Inferior parietal cortex (tissue), 1 donor: ENCODE data around the gene IFIT3.
A peak's percentile ranks its signal among the peaks of the same experiment; 100 is the strongest.
"Not testable (repeated sequence)": the region's sequence is repeated elsewhere in the genome, so short reads cannot be mapped to it uniquely, and the experiment has no call there.

Experiments used
- DNase-seq: peaks from one replicate; pipeline ENCODE4 v3.0.0-alpha.2; 2016; ENCODE audit errors: extremely low spot score

The IFIT3 gene

GRCh38 chr10:89303161-89303560 is 24.6 kb upstream of the IFIT3 start:
- no peak for DNase-seq

DNA sequence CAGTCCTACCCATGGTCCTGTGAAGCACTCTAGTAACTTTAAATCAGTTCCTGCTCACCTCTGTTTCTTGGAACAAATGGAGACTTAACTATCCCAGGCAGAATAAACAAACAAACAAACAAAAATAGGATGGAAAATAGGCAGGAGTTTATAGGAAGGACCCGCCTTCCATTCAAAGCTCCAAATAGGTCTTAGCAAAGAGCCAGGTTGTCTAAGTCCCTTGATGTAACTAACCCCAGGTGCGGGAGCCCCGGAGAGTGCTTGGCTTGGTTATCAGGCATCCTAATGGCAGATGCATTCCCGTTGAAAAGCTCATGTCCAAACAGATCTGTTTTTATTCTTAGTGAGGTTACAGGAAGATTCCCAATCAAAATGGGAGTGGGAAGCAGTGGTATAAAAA is 23.8 kb upstream of the IFIT3 start:
- DNase-seq, result no peak

GRCh38 chr10:89304446-89304845 is 23.4 kb upstream of the IFIT3 start:
- no peak for DNase-seq

DNA sequence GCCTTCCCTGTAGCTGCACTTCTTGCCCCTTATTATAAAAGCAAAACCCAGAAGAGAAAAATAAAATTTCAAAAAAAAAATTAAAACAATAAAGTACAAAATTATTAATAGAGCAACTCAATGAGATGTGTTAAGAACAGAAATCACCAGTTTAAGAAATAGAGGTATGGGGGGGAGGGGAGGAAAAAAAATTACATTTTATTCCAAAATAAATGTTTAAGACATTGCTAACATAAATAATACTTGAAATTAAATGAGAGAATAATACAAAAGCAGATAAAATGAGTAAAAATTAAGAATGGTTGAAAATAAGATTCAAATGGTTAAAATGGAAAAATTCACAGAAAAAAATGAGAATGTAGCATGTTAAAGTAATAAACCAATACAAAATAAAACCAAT is 22.9 kb upstream of the IFIT3 start:
- no peak for DNase-seq

DNA sequence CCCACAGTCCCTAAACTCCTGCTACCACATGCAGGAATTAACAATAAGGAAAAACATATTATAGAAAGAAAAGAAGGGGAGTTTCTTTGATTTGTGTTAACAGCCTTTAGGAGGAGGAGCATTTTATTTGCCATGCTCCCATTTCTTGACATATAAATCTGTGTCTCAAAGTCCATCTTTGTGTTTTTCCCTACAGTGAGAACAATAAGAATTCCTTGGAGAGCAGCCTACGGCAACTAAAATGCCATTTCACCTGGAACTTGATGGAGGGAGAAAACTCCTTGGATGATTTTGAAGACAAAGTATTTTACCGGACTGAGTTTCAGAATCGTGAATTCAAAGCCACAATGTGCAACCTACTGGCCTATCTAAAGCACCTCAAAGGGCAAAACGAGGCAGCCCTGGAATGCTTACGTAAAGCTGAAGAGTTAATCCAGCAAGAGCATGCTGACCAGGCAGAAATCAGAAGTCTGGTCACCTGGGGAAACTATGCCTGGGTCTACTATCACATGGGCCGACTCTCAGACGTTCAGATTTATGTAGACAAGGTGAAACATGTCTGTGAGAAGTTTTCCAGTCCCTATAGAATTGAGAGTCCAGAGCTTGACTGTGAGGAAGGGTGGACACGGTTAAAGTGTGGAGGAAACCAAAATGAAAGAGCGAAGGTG is 21.9 kb upstream of the IFIT3 start:
- no peak for DNase-seq

- DNase-seq, result no peak
Observed at GRCh38 chr10:89306434-89307268, 21.1 kb upstream of the IFIT3 start.

DNA sequence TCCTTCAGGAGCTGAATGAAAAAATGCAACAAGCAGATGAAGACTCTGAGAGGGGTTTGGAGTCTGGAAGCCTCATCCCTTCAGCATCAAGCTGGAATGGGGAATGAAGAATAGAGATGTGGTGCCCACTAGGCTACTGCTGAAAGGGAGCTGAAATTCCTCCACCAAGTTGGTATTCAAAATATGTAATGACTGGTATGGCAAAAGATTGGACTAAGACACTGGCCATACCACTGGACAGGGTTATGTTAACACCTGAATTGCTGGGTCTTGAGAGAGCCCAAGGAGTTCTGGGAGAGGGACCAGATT is 20.6 kb upstream of the IFIT3 start:
- no peak for DNase-seq

GRCh38 chr10:89308266-89308665 is 19.5 kb upstream of the IFIT3 start:
- DNase-seq, result no peak

- no peak for DNase-seq
Observed at GRCh38 chr10:89308736-89309135, 19.1 kb upstream of the IFIT3 start.

- no peak for DNase-seq
Observed at GRCh38 chr10:89309156-89310055, 18.4 kb upstream of the IFIT3 start.

GRCh38 chr10:89310056-89310893 is 17.5 kb upstream of the IFIT3 start:
- no peak for DNase-seq

- no peak for DNase-seq
Observed at GRCh38 chr10:89312973-89313372, 14.8 kb upstream of the IFIT3 start.

DNA sequence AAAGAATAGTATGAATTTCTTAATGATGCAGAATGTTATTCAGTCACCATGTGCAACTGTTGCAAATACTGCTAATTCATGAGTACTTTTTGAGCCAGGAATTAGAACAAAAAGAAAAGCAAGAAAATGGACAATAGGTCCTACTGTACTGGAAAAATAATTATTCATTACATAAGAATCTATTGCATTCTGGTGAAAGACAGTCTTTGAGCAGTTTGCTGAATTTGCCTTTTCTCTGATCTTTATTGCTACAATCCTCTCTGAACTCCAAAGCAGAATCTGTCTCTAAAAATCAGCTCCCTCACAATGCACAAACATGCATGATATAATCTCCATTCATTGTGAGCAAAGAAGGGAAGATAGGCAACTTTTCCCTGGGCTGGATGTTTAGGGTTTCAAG is 13.1 kb upstream of the IFIT3 start:
- DNase-seq, result peak; percentile 77

DNA sequence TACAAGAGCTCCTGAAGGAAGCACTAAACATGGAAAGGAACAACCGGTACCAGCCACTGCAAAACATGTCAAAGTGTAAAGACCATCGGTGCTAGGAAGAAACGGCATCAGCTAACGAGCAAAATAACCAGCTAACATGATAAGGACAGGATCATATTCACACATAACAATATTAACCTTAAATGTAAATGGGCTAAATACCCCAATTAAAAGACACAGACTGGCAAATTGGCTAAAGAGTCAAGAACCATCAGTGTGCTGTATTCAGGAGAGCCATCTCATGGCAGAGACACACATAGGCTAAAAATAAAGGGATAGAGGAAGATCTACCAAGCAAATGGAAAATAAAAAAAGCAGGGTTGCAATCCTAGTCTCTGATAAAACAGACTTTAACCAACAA is 9.8 kb upstream of the IFIT3 start:
- not testable (repeated sequence) for DNase-seq

GRCh38 chr10:89325081-89325480 is 2.7 kb upstream of the IFIT3 start:
- DNase-seq, result not testable (repeated sequence)

DNA sequence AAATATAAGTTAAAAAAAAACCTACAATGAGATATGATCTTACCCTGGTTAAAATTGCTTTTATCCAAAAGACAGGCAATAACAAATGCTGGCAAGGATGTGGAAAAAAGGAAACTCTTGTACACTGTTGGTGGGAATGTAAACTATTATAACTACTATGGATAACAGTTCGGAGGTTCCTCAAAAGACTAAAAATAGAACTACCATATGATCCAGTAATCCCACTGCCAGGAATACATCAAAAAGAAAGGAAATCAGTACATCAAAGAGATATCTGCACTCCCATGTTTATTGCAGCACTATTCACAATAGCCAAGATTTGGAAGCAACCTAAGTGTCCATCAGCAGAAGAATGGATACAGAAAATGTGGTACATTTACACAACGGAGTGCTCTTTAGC is 1.9 kb upstream of the IFIT3 start:
- DNase-seq, result not testable (repeated sequence)

DNA sequence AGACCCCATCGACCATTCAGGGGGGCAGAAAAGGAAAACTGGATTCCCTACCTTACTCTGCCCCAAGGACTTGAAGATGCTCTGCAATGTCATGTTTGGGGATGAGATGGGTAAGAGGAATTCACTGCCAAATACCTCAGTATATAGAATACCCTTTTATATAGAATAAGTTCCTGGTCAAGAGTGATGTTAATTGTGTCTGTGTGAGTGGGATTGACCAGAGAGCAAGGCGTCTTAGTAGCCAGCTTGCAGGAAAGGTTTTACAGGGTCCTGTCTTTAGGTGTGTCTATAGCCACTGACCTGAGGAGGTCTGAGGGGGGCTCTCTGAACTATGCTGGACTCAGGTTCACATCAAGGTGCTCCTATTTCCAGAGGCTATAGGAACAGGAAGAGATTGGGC is 1.4 kb downstream of the IFIT3 start:
- peak; percentile 4 for DNase-seq

GRCh38 chr10:89330014-89330413 is 2.2 kb downstream of the IFIT3 start:
- DNase-seq, result peak; percentile 1

DNA sequence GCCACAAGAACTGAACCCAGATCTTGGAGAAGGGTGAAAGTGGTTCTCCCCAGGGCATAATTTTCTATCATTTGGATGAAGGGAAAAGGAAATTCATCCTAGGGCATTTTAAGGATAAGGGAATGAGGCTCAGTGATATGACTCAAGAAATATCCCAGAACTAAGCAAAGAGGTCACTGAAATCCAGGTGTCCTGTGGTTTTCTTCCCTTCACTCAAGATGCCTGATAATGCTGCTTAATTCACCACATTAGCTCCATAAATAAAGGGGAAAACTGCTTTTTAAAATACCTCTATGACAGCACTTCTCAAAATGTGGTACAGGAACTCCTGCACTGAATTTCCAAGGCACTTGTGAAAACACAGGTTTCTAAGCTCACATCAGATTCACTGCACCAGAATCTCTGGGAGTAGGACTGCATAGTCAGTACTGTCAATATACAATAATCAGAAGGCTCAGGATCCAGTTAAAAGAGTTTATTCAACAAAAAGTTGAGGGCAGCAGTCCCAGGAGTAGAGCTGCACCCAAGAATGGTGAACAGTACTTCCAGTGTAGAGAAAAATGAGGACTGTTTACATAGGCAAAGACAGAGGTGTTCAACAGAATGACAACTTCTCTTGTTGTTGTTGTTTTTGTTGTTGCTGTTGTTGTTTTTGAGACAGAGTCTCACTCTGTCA is 2.9 kb downstream of the IFIT3 start:
- peak; percentile 14 for DNase-seq

GRCh38 chr10:89331487-89332122 is 3.8 kb downstream of the IFIT3 start:
- not testable (repeated sequence) for DNase-seq
